GM13977 (cell line): Measurements from ENCODE around the gene EMP2.
"Not testable (repeated sequence)": the region's sequence is repeated elsewhere in the genome, so short reads cannot be mapped to it uniquely, and the experiment has no call there.

Experiments
- DNase-seq: peaks from one replicate; pipeline ENCODE4 v3.0.0; 2012; ENCODE audit warnings: low spot score
- in situ Hi-C: fragments of 300-500 bp; cut with MboI; formaldehyde crosslinking; loops from one replicate; pipeline ENCODE4 v1.12.0; 2022; ENCODE audit warnings: low sequenced_read_pairs, low pct_unique_long_range_greater_than_20kb, mixed read lengths, inconsistent platforms; ENCODE audit not compliant: unreplicated experiment
- TF ChIP-seq, protein P1 (sequence below): IDR thresholded peaks from 2 replicates; pipeline ENCODE4 v1.5.1; 2012; ENCODE audit warnings: mild to moderate bottlenecking, control low read depth; ENCODE audit not compliant: insufficient read depth; ENCODE audit errors: extremely low read depth, missing control alignments

The EMP2 gene

DNA sequence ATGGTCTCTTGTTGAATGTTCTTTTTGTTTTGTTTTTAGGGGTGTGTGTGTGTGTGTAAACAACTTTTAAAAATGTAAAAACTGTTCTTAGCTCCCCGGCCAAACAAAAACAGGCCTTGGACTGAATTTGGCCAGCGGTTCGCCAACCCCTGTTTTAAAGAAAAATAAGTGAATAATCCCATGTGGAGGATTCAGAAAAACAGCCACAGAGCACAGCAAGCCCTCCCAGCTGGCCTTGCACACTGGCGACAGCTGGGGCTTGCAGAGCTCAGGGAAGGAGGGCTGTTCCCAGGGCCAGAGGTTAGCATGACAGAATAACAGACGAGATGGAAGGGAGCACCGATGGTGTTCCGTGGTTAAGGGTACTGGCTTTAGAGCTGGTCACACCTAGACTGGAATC lies 39.0 kb downstream of the EMP2 start:
- in situ Hi-C loops = no loop called here
- DNase-seq = no peak
- TF ChIP-seq, protein P1, sequence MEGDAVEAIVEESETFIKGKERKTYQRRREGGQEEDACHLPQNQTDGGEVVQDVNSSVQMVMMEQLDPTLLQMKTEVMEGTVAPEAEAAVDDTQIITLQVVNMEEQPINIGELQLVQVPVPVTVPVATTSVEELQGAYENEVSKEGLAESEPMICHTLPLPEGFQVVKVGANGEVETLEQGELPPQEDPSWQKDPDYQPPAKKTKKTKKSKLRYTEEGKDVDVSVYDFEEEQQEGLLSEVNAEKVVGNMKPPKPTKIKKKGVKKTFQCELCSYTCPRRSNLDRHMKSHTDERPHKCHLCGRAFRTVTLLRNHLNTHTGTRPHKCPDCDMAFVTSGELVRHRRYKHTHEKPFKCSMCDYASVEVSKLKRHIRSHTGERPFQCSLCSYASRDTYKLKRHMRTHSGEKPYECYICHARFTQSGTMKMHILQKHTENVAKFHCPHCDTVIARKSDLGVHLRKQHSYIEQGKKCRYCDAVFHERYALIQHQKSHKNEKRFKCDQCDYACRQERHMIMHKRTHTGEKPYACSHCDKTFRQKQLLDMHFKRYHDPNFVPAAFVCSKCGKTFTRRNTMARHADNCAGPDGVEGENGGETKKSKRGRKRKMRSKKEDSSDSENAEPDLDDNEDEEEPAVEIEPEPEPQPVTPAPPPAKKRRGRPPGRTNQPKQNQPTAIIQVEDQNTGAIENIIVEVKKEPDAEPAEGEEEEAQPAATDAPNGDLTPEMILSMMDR = no peak

DNA sequence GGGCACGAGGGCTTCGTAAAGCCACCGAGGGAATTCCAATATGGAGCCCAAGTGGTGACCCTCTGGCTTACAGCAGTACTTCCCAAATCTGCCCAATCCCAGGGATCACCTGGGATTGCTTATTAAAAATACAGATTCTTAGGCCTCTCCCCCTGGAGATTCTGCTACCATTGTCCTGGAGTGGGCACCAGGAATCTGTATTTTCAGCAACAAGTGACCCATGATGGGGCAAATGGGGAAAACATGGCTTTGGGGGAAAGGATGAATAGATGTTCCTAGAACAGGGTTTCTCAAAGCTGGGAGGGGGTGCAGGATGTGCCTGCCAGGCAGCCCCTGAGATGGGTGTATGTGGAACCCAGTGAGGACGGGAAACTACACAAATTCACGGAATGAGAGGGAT lies 40.6 kb downstream of the EMP2 start:
- TF ChIP-seq, protein P1 = no peak
- DNase-seq = no peak
- in situ Hi-C loops = no loop called here

DNA sequence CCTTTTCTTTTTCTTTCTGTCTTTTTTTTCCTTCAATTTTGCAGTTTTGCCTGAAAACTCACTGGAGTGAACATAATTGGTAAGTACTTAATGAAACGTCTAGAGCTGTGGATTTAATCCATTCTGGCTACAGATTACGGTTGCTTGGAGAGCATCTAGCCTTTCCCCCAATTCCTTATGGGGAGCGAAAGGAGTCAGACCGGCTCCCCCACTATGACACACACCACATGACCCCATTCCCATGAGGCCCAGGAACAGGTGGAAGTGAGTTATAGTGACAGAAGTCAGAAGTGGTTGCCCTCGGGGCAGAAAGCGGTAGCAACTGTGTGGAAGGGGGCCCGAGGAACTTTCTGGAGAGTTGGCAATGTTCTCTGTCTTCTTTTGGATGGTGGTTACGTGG lies 41.2 kb downstream of the EMP2 start:
- TF ChIP-seq, protein P1 = no peak
- no peak for DNase-seq

DNA sequence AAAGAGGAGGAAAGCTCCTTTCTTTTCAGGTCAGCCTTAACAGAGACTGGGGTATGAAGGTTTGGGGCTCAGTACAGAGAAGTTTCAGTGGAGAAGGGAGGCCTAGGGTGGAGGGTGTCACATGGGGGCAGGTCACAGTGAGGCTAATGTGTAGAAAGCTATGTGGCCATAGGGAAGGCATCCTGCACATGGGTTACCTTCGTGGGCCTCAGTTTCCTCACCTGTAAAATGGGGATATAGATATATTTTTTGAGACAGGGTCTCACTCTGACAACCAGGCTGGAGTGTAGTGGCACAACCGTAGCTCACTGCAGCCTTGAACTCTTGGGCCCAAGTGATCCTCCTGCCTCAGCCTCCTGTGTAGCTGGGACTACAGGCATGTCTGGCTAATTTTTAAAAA lies 41.8 kb downstream of the EMP2 start:
- DNase-seq = no peak
- in situ Hi-C loops = no loop called here
- TF ChIP-seq, protein P1 = no peak

More for the DNA sequence above, 41.2 kb downstream of the EMP2 start:
- in situ Hi-C loops = no loop called here

DNA sequence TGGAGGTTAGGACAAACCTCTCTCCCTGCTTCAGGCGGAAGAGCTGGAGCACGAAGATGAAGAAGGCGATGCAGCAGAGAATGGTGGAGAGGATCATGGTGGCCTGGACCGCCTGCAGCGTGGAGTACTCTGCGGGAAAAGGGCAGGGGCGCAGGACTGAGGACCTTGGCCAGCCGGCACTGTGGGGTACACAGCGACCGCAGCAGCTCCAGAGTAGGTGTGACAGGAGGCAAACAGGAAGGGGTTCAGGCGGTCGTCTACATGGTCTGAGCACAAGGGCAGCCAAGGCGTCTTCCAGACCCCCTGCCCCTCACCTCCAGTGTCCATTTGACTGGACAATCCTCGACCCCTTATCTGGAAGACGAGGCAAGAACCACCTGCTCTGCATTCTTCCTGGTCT lies 42.5 kb downstream of the EMP2 start:
- TF ChIP-seq, protein P1 = no peak
- DNase-seq = no peak
- in situ Hi-C loops = no loop called here

DNA sequence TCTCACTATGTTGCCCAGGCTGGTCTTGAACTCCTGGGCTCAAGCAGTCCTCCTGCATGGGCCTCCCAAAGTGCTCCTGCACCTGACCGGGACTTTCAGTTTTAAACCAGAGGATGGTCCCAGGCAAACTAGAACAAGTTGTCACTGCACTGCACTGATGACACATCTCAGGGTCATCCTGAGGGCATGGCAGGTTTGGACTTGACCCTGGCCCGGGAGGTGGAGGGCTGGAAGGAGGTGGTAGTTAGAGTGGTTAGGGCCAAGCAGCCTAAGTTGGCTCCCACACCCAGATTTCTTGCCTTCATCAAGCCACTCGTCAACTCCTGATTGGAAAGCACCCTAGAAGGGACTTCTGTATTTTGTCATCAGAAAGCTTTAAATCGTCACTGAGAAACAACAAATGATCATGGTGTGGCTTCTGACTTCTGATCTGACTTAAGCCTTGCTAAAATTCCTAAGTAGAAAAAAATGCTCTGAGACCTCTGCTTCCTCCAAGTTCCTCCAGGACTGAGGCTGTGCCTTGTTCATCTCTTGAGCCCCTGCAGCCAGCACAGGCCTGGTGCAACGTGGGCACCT lies 43.5 kb downstream of the EMP2 start:
- DNase-seq = no peak
- TF ChIP-seq, protein P1 = no peak
- in situ Hi-C loops = no loop called here

DNA sequence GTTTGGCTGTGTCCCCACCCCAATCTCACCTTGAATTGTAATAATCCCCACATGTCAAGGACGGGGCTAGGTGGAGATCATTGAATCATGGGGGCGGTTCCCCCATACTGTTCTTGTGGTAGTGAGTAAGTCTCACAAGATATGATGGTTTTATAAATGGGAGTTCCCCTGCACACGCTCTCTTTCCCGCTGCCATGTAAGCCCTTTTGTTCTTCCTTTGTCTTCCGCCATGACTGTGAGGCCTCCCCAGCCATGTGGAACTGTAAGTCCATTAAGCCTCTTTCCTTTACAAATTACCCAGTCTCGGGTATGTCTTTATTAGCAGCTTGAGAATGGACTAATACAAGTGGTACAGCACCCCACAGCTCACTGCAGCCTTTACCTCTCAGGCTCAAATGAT lies 44.1 kb downstream of the EMP2 start:
- DNase-seq, in situ Hi-C loops: not testable (repeated sequence)
